GM21390 (cell line): Measurements from ENCODE around the gene GABRR1.
"Not testable (repeated sequence)": the region's sequence is repeated elsewhere in the genome, so short reads cannot be mapped to it uniquely, and the experiment has no call there.

Experiments used
- ATAC-seq: cut with Tn5 transposase; IDR thresholded peaks from one replicate; pipeline ENCODE4 v1.9.1; 2021; ENCODE audit not compliant: unreplicated experiment

The GABRR1 gene

DNA sequence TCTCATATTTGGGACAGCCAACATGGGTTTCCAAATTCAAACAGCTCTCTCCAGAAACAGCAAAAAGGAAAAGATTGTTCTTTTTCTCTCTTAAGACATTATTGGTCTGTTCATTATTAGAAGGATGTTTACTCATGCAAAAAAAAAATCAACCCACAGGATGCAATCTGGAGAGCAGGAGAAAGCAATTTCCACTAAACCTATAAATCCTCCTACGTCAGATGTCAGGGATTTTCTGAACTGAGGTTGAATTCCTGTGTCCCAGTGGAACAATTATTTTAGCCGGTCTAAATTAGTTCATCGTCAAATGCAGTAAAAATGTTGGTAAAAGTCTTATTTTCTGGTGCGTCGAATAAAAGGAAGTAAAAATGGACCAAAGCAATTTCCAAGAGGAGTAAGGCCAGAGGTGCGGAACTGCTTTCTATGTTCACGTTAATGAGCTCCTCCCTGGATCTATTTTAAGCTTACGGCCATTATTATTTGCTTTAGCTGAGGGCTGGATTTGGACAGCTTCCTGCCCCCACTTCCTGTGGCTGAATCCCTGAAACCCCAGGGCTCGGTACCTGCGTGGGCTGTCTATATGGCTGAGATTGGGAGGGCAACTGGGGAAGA is at the start of gene GABRR1:
GABRR1 (minus strand) TSS at position 60 of the 612 bp plus-strand sequence; CDS start at position 24, 36 bp downstream.
- ATAC-seq, result no peak

- no peak for ATAC-seq
These were observed 47.1 kb upstream of the GABRR1 start for GRCh38 chr6:89264296-89264695.

GRCh38 chr6:89260832-89261231 is 43.7 kb upstream of the GABRR1 start:
- no peak for ATAC-seq

DNA sequence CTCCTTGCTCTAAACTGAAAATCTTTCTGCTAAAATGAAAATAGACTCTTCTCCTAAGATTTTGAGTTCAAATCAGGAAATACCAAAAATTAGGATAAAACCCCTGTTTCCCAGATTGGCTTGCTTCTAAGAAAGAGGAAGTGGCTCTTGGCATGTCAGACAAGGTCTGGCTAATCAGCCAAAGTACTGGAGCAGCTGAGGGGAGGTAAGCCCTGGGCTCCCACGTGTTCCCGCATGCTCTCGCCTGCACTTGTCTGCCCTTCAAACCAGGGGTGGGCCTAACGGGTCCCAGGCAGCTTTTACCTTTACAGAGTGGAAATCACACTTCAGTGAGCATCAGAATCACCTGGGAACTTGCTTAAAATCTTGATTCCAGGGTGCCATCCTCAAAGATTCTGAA is 43.2 kb upstream of the GABRR1 start:
- ATAC-seq, result peak; percentile 47

DNA sequence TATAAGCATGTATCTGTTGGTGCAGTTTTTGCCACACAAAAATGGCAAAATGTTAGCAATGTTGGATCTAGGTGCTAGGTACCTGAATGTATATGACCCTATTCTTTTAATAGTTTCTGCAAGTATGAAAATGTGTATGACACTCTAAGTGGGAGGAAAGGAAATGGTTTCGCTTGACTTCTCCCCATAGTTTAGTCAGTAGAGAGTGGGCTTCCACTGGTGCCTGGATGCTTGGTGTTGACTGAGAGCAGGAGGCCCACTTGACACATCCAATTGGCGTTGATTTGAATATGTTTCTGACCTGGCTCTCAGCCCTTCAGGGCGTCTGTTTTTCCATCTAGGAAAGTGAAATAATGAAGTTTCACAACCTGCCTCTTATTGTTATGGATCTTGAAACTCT is 41.8 kb upstream of the GABRR1 start:
- peak; percentile 56 for ATAC-seq

GRCh38 chr6:89257781-89258180 is 40.6 kb upstream of the GABRR1 start:
- no peak for ATAC-seq

DNA sequence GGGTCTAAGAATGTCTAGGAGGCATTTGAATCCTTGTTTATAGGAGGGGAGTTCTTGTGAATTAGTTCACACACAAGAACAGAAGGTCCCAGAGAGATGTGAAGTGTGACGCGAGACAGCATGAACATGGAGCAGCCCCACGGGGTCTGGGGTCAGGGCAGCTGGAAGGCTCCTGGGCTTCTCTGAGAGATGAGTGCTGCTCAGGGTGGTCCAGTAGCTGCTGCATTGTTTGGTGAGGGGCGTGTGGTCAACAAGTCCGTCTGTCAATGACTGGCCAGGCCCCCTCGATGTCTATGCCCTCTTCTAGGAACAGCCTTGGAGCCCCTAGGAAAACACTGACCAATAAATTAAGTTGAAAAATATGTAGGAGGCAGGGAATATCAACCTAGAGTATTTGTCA is 40.2 kb upstream of the GABRR1 start:
- ATAC-seq, result no peak

- ATAC-seq, result no peak
These were observed 38.3 kb upstream of the GABRR1 start for GRCh38 chr6:89255417-89255816.

DNA sequence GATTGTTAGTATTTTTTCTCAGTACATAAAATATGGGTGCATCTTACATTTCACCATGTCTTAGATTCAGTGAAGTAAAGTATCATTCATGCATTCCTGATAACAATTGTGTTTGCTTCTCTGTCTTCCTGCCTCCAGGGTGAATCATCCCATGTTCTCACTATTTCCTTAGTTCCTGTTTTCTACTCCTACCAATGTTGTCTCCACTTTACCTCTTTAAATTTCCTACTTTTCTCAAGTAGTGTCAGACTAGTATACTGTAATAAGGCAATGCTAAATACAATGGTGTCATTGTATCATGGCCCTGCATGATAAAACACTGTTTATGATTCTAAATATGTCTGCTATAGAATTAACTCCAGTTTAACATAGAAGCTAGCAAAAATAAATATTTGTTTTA is 37.4 kb upstream of the GABRR1 start:
- ATAC-seq, result no peak

GRCh38 chr6:89252907-89253306 is 35.7 kb upstream of the GABRR1 start:
- ATAC-seq, result no peak

DNA sequence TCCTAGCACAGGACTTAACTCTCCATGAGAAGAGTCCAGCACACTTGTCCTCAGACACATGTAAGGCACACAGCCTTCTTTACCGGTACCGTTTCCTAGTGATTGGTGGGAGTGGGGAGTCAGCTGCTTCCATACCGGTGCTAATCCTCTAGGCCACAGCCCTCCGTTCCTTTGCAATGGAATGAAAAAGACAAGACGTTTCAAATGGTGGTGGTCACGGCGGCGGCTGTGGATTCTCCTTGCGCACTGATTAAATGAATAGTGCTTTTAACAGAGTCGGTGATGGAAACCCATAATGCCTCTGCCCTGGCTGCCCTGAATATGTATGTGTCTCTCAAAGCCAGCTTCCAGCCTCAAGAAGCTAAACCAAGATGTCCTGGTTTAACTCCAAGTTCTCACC is 34.8 kb upstream of the GABRR1 start:
- no peak for ATAC-seq

DNA sequence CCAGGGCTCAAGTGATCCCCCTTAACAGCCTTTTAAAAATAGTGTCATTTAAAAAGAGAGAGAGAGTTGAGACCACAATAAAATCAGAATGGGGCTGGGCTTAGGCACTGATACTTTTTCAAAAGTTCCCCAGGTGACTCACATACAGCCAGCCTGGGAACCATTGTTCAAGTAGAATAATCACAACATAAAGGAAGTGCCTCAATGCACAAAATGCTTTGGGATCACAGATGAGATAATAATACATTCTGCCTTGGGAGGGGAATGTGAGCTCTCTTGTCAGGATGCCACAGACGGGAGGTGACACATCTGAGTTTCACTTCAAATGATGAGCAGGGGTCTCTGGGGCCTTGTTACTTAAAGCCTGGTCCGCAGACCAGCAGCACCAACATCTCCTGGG is 34.0 kb upstream of the GABRR1 start:
- no peak for ATAC-seq

GRCh38 chr6:89250239-89250638 is 33.1 kb upstream of the GABRR1 start:
- no peak for ATAC-seq

DNA sequence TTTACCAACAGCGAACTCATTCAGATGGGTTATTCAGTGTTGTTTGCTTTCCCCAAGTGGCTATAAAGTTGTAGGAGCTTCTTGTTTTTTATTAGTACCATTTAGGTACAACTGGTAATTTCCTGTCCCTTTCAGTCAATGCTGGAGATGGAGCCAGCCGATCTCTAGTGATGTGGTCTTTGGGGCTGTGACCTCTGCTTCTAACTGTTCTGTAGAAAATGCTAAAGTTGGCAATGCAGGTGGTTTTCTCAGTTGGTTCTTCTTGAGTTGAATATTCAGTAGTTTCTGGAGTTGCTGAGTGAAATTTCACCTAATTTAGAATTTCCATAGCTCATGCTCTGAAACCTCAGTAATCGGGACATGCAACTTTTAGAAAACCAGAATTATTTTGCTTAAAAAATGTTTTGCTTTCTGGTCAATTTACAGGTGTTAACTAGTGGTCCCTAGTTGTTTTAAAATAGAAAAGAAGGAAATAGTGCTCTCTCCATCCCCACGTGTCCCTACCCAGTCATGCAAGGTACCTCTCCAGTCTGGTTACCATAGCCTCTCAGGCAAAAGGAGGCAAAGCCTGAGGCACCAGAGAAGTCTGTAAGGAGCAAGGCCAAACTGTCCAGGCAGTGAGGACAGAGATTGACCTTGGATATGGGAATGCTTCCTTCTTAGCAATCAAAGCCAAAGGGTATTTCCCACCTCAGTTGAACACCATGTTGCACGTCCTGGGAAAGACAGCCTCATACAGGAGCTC is 27.3 kb upstream of the GABRR1 start:
- ATAC-seq, result peak; percentile 47

DNA sequence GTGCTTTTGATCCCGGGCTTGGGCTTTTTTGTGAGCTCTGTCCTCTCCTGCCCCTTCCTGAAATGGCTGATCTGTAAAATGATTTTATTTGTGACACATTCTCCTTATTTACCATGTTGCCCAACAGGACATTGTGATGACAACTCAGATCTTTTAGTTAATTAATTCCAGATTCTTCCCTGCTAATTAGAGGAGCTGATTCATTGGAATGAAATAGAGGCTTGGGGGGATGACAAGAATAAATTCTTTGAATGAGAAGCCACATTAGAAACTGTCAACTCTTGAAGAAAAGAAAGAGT is 26.1 kb upstream of the GABRR1 start:
- ATAC-seq, result no peak

GRCh38 chr6:89242574-89243330 is 25.6 kb upstream of the GABRR1 start:
- ATAC-seq, result no peak

GRCh38 chr6:89239338-89239737 is 22.2 kb upstream of the GABRR1 start:
- ATAC-seq, result no peak

DNA sequence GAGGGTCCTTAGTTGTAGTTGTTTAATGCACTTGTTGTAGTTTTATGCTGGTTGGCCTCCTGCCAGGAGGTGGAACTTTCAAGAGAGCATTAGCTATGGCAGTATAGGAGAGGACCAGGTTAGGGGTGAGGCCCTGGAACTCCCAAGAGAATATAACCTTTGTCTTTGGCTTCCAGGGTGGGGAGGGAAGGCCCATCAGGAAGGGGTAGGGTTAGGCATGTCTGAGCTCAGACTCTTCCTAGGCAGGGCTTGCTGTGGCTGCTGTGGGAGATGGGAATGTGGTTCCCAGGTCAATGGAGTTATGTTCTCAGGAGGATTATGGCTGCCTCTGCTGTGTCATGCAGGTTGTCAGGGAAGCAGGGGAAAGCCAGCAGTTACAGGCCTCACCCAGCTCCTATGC is 20.0 kb upstream of the GABRR1 start:
- ATAC-seq, result no peak

DNA sequence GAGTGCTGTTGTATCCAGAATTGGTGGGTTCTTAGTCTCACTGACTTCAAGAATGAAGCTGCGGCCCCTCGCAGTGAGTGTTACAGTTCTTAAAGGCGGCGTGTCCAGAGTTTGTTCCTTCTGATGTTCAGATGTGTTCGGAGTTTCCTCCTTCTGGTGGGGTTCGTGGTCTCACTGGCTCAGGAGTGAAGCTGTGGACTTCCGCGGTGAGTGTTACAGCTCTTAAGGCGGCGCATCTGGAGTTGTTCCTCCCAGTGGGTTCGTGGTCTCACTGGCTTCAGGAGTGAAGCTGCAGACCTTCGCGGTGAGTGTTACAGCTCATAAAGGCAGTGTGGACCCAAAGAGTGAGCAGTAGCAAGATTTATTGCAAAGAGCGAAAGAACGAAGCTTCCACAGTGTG is 16.4 kb upstream of the GABRR1 start:
- not testable (repeated sequence) for ATAC-seq

DNA sequence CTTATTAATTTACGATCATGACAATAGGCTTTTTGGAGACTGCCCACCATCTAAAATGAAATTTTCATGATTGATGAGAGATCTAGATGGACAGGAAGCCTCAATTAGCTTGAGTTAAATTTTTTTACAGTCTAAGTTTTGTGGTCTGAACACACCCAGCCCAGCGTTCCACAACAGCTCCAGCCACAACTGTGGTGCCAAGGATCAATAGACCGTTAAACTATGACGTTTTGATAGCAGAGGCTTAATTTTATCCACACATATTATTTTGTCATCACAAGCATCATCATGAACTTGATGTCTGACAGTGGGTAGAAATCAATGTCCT is 5.5 kb upstream of the GABRR1 start:
- no peak for ATAC-seq

GRCh38 chr6:89221971-89222711 is 5.0 kb upstream of the GABRR1 start:
- ATAC-seq, result no peak

DNA sequence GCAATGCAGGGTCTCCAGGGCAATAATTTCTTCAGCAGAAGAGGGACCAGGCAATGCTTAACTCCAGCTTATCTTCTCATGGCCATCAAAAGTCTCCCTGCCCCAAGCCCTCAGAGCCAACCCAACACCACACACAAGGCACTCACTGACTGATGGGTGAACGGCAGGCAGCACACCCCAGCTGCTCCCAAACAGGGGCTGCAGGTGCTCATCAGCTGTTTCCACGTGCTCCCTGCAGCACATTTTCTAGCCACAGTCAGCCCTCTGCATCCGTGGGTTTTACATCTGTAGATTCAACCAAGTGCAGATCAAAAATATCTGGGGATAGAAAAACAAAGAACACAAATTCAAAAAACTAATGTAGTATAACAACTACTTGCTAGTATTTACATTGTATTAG is 4.0 kb upstream of the GABRR1 start:
- no peak for ATAC-seq
